ENCODE data around the gene ZFP3.
A peak's percentile ranks its signal among the peaks of the same experiment; 100 is the strongest.
"Not testable (repeated sequence)": the region's sequence is repeated elsewhere in the genome, so short reads cannot be mapped to it uniquely, and the experiment has no call there.

The ZFP3 gene

GRCh38 chr17:5080591-5080990 lies 2.3 kb downstream of the ZFP3 start:
- no peak for DNase-seq

- DNase-seq, result no peak
These were observed 14.1 kb downstream of the ZFP3 start for GRCh38 chr17:5092218-5093010.

- DNase-seq, result no peak
These were observed 18.4 kb downstream of the ZFP3 start for GRCh38 chr17:5096731-5097100.

- peak; percentile 14 for DNase-seq
These were observed 19.0 kb downstream of the ZFP3 start for GRCh38 chr17:5097101-5097834.

GRCh38 chr17:5099271-5099670 lies 21.0 kb downstream of the ZFP3 start:
- DNase-seq, result no peak

GRCh38 chr17:5100832-5101231 lies 22.6 kb downstream of the ZFP3 start:
- DNase-seq, result no peak

GRCh38 chr17:5110816-5111215 lies 32.5 kb downstream of the ZFP3 start:
- no peak for DNase-seq

- peak; percentile 85 for DNase-seq
These were observed 33.3 kb downstream of the ZFP3 start, which contains the start of gene ZNF232 for GRCh38 chr17:5111402-5112204. TSS of gene ZNF232 (minus strand) at chr17:5111878. CDS start at chr17:5111822, 56 bp downstream.

GRCh38 chr17:5115673-5116651 lies 37.7 kb downstream of the ZFP3 start, which contains the start of gene USP6:
TSS of gene USP6 (plus strand) at chr17:5116032. CDS start at chr17:5130368, 14,336 bp downstream.
- DNase-seq, result no peak

GRCh38 chr17:5118219-5118618 lies 40.0 kb downstream of the ZFP3 start:
- no peak for DNase-seq

- DNase-seq, result no peak
These were observed 41.8 kb downstream of the ZFP3 start for GRCh38 chr17:5120036-5120435.

- not testable (repeated sequence) for DNase-seq
These were observed 42.3 kb downstream of the ZFP3 start for GRCh38 chr17:5120436-5121185.

GRCh38 chr17:5121186-5121841 lies 43.0 kb downstream of the ZFP3 start:
- DNase-seq, result no peak

GRCh38 chr17:5122056-5122455 lies 43.8 kb downstream of the ZFP3 start:
- not testable (repeated sequence) for DNase-seq

- DNase-seq, result no peak
These were observed 44.5 kb downstream of the ZFP3 start for GRCh38 chr17:5122586-5123342.

- no peak for DNase-seq
These were observed 45.3 kb downstream of the ZFP3 start for GRCh38 chr17:5123343-5124124.

GRCh38 chr17:5124125-5124760 lies 46.0 kb downstream of the ZFP3 start:
- DNase-seq, result not testable (repeated sequence)

GRCh38 chr17:5124896-5125295 lies 46.6 kb downstream of the ZFP3 start:
- DNase-seq, result not testable (repeated sequence)

All from T1000 (cell line).